ENCODE data around the gene SRRD.
"Not testable (repeated sequence)": the region's sequence is repeated elsewhere in the genome, so short reads cannot be mapped to it uniquely, and the experiment has no call there.

The SRRD gene, protein sequence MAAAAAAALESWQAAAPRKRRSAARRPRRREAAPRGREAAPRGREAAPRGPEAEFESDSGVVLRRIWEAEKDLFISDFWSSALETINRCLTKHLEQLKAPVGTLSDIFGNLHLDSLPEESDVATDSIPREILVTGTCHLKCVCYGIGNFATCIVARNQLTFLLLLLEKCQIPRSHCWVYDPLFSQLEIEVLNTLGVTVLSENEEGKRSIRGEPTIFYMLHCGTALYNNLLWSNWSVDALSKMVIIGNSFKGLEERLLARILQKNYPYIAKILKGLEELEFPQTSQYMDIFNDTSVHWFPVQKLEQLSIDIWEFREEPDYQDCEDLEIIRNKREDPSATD

GRCh38 chr22:26483439-26484359 is at the start of gene SRRD, which contains the start of gene HPS4:
TSS of gene SRRD (plus strand) at chr22:26483877. CDS start at chr22:26483891, 14 bp downstream.
TSS of gene HPS4 (minus strand) at chr22:26483783. CDS start at chr22:26481762, 2,021 bp downstream.
- peak; percentile 93 for DNase-seq

DNA sequence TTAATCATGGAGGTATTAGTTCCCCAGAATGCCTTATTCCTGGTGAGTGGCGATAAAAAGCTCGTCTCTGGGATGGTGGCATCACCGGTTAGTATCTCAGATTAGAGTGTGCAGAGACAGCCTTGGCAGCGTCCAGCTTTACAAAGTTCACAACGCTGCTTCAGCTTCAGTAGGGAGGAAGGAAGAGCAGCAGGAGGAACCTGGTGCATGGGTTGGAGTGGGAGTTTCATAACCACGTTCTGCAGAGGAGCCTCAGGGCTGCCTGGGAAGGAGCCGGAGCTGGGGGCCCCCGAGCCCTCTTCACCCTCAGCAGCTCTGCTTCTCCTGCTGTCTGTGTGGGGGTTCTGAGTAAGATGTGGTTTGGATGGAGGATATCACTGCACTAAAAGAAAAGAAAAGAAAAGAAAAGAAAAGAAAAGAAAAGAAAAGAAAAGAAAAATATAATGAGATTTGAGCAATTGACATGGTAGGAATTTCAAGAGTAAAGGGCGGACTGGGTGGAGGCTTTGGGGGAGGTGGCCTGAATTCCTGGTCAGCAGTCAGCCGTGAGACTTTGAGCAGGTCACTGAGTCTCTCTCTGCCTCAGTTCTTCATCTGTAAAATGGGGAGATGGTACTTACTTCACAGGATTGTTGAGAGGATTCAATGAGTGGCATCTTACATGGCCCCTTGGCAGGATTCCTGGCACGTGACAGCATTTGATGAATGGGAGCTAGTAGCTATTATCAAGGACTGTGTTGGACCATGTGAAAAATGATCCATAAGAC is 48.2 kb upstream of the SRRD start:
- DNase-seq: no peak

DNA sequence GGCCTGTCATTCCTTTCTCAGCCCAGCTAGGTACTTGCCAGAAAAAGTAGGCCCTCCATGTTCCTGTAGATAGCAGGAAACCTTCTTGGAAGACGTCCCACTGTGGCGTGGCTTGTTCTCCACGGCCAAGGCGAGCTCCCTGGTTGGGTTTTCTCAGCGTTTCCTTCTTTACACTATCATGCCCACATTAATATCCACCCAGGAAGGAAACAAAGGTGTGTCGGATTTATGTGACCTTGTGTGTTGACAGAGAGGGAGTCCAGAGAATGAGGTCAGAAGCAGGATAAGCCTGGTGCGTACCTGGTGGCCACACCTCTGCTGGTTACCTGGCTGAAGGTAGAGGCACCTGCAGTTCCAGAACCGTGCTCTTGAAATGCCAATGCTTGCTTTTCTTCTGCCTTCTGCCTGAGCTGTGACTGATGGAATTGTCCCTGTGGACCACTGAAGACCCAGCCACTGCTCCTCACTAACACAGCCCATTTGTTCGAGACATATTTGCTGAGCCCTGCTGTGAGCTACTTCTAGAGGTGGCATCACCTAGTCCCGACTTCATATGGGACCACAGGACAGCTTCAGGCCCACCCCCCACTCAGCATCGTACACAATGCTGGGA is 46.7 kb upstream of the SRRD start:
- no peak for DNase-seq

GRCh38 chr22:26437694-26438392 is 45.8 kb upstream of the SRRD start:
- no peak for DNase-seq

GRCh38 chr22:26438776-26439175 is 44.9 kb upstream of the SRRD start:
- not testable (repeated sequence) for DNase-seq

GRCh38 chr22:26439559-26439958 is 44.1 kb upstream of the SRRD start:
- no peak for DNase-seq

- DNase-seq: no peak
These were observed 41.5 kb upstream of the SRRD start for GRCh38 chr22:26442086-26442756.

DNA sequence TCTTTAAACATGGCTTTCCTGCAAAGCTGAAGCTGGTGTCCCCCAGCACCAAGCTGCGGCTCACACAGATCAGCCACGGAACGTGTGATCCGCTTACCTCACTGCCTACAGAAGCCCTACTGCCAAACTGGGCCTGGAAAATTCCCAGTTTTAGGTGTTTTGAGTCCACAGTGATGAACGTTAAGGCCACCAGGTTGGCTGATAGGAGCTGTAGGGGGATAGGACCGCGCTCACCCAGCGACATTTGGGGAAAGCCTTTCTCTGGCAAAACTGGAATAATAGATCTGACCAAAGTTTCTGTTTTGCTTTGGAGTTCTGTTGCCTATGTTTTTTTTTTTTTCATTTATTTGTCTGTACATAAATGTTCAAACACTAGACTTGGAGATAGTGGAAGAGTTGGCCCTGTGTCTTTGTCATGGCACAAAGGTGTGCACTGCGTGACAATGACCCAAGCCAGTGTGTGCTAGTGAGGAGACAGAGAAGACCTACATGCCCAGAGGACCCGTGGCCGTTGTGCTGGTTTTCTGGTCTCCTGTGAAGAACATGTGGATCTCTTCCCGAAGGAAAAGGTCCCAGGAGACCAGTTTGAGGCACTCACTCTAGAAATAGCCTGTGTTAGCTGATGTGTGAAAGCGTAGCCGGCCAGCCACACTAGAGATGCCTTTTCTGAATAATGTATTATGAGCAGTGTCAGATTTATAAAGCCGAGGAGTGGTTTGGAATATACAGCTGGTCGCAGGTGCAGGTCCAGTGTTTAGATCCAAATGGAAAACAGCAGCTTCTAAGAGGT is 39.6 kb upstream of the SRRD start:
- DNase-seq: no peak

GRCh38 chr22:26444777-26445176 is 38.9 kb upstream of the SRRD start:
- DNase-seq: no peak

GRCh38 chr22:26445577-26446275 is 38.0 kb upstream of the SRRD start:
- no peak for DNase-seq

- no peak for DNase-seq
These were observed 36.7 kb upstream of the SRRD start for GRCh38 chr22:26446808-26447515.

GRCh38 chr22:26447584-26448329 is 35.9 kb upstream of the SRRD start:
- no peak for DNase-seq

- DNase-seq: no peak
These were observed 35.3 kb upstream of the SRRD start for GRCh38 chr22:26448334-26448733.

- no peak for DNase-seq
These were observed 34.7 kb upstream of the SRRD start for GRCh38 chr22:26448941-26449340.

DNA sequence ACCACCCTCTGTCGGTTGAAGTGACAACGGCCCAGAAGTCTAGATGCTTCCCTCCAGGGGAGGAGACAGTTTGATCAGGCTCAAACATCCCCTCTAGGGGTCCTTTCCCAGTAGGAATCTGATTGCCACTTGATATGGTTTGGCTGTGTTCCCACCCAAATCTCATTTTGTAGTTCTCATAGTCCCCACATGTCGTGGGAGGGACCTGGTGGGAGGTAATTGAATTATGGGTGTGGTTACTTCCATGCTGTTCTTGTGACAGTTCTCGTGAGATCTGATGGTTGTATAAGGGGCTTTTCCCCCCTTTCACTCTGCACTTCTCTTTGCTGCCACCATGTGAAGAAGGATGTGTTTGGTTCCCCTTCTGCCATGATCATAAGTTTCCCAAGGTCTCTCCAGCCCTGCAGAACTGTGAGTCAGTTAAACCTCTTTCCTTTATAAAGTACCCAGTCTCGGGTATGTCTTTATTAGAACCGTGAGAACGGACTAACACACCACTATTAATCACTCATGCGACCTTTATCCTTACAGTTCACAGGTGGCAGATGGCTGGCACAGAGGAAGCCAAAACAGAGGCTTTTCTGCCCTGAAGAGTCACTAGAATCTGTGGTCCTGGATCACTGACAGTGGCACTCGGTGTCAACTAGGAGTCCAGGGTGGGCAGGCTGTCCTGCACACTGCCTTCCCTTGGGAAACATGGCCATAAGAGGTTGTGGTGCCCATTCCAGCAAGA is 33.1 kb upstream of the SRRD start:
- no peak for DNase-seq

GRCh38 chr22:26452236-26453016 is 31.3 kb upstream of the SRRD start:
- DNase-seq: no peak

DNA sequence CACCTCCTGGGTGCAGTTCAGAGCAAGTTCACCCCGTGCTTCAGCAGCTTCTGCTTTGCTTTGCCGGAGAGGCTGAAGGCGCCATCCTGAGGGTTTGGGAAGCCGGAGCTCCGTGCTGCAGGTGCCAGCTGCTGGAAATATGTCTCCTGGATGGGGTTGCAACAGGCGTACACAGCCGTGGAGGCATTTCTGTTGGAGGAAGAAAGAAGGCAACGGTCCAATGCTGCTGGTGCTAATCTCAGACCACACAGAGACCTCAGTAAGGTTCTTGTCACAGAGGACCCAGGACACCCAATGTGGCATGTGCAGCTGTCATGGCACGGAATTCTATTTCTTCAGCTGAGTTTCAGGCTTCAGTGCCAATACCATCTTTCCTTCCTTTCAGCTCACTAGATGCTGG is 30.5 kb upstream of the SRRD start:
- DNase-seq: no peak

All from stimulated activated CD4-positive, alpha-beta T cell treated with anti-CD3 and anti-CD28 coated beads, Interleukin-15, amount 100 ng/mL, for 24 hours (primary cell).